GM20431 (cell line): Measurements from ENCODE around the gene TRMT11.

Experiments
- in situ Hi-C: fragments of 300-500 bp; cut with MseI, MboI; formaldehyde crosslinking; loops from one replicate; pipeline ENCODE4 v1.15.0; 2020; ENCODE audit warnings: low sequenced_read_pairs; ENCODE audit not compliant: unreplicated experiment

TRMT11 gene

DNA sequence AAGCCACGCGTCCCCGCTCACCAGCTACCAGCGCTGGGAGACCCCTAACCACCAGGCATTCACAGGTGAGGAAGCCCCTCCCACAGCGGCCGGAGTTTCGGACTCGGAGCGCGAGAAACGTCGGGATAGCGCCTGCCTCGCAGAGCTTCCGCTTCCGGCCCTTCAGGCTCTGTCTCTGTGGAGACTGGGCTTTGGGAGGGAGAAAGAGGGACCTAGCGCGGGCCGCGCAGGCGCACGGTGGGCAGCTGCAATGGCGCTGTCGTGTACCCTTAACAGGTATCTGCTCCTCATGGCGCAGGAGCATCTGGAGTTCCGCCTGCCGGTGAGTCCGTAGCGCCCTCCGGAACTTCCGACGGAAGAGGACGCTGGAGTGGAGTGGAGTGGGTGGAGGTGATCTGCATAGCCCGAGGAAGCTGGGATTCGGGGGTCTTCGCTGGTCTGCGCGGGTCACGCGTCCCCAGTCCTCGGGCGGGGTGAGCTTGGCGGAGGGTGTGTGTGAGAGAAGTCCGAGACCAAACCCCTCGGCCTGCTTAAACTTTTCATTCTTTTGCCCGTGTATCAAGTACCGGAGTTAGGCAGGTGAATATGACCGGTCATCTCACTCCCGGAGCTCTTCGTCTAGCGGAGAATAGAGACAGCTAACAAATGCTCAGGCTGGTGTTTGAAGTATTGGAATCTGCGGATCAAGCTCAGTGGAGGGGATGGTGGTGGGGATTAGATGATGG, at the start of gene TRMT11:
TRMT11 (plus strand) TSS at position 240 of the 725 bp plus-strand sequence; CDS start at position 251, 11 bp downstream.
- in situ Hi-C loops, result no loop called here

DNA sequence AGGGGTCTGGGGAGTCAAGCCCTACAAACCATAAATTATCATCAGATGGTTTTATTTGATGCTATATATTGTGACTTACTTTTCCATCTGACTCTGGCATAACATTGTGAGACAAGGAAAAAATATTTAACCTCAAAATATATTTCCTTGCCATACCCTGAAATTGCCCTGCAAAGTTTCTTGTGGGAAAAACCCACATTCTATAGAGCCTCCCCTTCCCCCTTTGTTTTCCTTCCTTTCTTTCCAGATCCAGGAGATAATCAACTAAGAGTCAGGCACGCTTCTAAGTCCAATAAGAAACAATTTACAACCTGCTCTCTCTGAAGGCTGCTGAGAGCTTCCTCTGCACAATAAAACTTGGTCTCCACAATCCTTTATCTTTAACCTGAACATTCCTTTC, 47.3 kb upstream of the TRMT11 start:
- in situ Hi-C loops, result no loop called here

DNA sequence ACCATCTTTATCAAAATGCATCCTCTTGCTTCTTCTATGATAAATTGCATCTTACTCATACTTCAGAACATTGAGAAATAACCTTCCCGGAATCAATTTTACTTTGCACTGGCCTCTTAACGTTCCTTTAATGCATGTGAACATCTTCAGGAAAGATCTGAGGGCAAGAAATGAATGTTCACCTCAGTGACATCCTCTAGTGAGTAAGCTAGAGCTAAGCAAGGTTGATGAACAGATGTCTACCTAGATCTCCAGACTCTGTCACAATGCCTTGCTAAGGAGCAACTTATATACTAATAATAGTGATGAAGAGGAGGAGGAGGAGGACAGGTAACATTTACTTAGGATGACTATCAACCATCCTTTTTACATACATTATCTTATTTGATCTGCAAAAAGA, 46.5 kb upstream of the TRMT11 start:
- in situ Hi-C loops, result no loop called here

DNA sequence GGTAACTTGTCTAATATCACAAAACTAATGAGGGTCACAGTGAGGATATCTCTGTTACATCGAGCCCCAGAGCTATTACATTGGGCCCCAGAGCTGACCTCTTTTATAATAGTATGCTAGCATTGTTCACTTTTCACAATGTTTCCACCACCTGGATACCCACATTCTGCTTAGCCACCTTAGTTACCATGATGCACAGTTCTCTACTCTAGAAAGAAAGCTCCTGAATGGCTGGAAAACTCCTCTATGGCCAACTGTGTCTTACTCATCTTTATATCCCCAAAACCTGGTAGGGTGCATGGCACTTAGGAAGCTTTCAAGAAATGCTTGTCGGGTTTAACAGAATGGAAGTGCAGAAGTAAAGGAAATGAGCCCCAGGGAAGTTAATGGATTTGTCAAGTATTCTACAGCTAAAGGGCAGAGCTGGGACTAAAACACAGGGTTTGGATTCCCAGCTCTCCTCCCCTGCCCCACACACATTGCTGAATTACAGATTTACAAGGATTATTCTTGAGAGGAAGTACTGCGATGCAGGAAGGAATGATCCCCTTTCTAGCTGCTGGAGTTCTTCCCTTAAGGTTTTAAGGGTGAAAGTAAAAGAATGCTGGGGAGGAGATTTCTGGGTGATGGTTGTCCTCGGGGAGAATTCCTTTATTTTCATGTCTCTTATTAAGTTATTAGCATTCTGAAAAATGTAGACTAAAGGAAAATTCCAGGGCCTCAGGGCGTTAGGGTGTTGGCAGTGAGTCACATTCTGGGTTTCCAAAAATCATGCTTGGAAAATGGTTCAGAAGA, 45.9 kb upstream of the TRMT11 start:
- in situ Hi-C loops, result no loop called here

DNA sequence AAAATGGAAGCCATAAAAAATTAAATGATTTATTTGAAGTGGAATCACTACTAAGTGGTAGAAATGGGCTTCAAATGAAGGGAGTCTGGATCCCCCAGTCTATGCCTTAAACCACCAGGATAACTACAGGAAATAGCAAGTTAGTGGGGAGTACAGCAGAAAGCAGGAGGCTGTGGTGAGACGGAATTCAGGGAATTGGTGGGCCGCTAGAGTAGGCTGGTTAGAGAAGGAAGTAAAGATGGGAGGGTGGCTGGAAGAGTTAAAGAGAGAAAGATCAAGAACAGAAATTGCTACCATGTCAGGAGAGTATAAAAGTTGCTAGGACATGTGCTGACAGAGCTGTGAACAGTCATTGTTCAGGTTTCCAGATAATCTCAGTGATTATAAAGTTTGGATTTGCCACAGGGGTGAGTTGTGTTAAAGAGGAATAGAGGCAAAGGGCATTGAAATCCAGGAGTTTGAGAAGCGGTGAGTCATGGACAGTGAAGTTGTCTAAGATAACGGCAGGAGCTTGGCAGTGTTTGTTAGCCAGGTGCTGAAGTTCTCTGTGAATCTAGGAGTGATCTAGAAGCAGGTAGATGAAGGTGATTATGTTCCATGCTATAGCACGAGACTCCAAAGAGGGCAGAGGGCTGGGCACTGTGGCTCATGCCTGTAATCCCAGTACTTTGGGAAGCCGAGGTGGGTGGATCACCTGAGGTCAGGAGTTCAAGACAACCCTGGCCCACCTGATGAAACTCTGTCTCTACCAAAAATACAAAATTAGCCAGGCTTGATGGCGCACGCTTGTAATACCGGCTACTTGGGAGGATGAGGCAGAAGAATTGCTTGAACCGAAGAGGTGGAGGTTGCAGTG, 43.4 kb upstream of the TRMT11 start:
- in situ Hi-C loops, result no loop called here

DNA sequence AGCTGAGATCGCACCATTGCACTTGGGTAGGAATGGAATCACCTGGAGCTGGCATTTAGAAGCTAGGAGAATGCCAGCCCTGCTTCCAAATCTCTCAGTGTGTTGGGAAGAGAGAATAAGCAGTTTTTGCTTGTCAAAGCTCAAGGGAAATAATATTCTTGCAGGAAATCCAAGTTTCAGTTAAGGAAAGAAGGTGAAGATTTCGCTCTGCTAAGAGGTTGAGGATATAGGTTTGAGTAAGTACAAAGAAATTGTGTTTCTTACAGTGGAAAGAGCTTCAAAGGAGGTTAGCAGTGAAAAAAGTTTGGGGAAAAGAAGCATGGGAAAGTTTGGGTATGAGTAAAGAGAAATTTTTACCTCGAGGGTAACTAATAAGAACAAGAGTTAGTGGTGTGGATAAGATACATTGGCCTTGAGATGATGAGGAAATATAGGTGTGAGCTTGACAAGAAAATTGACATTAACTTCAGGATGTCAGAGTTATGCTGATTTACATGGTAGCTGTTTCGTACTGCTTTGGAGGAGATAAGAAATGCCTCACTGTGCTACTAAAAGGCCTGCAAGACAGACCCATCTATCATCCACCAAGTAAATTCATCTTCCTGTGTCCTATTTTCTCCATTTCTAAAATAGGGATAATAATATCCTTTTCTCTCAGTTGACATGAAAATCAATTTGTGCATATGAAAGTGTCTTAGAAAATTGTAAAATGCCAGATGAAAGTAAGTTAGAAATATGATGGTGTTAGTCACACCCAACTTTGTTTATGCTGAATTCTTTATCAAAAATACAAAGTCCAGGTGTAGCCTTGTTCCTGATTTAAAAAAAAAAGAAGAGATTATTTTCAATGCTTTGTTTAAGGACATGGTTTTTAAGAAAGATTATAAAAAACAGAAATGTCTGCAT, 42.6 kb upstream of the TRMT11 start:
- in situ Hi-C loops, result no loop called here

DNA sequence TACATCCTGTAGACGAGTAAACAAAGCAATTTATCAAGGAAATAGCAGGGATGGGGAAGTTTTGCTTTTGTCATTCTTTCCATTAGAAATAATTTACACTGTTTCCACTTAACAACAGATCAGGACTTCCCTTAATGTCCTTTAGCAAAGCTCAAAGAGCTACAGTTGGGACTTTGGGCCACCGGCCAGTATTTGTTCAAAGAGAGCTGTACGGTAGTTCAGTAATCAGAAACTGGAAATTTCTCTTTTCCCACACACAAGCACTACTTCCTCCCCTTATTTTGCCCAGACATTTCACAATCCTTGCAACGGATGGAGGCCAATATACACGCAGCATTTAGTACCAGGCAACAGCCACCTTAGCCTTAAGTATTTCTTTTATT, 41.9 kb upstream of the TRMT11 start:
- in situ Hi-C loops, result no loop called here

DNA sequence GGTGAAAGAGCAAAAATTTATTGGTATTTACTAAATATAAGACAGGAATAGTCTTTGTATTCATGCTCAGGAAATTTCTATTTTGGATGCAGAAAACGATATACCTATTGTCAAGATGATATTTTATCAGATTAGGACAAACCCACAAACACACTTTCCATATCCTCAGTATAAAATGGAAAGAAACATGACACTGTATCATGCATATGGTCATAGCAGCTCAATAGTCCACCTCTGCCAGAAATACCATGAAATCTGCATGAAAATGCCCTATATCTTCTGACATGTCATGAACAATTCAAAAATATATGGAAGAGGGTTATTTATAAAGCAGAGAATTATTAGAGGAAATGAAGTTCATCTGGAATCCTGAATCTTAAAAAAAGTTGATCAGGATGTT, 41.4 kb upstream of the TRMT11 start:
- in situ Hi-C loops, result no loop called here

DNA sequence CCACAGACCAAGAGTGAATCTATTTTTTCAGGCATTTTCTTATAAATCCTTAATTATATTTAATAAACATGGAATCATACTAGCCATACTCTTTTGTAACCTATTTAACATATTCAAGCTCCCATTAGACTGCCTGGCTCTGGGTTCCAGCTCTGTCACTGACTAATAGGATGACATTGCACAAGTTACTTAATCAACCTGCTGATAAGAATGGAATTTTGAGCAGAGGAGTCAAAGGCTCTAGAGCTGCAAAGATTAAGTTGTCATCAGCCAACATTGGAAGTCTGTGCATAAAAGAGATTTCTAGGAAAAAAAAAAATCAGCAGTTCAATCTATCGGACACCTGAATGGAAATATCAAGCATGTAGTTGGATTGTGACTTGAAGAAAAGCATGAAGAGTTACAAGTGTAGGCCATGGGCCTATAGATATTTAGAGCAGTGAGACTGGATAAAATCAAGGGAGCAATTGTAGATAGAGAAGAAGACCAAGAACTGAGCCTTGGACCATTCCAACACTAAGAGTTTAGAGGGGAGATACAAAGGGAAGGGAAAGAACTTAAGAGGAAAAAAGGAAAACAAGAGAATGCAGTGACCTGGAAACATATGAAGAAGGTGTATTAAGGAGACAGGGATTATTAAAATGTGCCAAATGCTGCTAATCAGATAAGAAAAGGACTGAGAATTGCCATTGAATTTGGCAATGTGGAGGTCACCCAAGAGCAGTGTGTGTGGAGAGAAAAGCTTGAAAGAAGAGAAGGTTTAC, 40.8 kb upstream of the TRMT11 start:
- in situ Hi-C loops, result no loop called here

DNA sequence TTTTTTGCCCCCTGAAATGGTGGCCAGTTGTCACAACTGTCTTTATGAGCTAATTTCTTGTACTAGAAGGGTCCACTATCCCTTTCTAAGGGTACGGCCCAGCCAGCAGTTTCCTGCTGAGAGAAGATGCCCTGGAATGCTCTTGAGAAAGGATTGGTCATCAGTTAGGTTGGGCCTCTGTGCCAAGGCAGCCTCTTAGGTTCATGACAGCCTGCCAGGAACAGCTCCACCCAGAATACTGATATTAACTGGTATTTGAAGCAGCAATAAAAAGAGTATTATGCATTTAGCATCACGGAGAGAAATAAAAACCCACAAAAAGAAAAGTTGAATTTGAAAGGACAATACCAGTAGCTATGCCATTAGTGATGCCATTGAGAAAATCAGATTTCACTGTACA, 38.7 kb upstream of the TRMT11 start:
- in situ Hi-C loops, result no loop called here

DNA sequence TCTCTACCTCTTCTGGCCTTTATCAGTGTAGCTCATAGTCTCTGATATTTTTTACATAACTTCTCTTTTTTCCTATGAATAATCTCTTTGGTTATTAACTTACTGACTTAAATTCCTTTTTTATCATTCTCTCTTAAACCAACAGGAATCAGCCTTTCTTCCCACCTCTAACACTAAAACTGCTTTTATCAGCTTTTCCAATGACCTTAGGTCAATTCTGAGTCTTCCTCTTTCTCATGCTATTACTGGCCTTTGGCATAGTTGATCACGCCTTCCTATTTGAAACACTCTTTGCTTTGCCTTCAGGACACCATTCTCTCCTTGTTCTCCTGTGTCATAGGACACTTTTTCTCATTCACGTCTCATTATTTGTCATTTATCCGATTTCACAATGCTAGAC, 37.9 kb upstream of the TRMT11 start:
- in situ Hi-C loops, result no loop called here

DNA sequence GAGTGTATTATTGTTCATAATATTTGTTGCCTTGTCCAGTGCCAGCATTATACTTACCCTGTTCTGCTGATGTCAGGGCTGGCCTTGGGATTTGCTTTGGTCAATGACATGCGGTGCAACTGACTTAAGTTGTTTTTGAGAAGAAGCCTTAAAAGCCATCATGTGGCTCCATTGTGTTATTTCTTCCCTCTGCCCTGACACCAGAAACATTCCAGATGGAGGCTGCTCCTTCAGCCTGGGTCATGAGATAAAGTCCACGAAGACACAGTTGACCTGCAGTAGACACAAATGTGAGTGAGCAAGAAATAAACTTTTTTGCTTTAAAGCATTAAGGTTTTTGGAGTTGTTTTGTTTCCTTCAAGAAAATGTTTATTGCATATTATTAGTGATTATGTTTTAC, 37.3 kb upstream of the TRMT11 start:
- in situ Hi-C loops, result no loop called here

DNA sequence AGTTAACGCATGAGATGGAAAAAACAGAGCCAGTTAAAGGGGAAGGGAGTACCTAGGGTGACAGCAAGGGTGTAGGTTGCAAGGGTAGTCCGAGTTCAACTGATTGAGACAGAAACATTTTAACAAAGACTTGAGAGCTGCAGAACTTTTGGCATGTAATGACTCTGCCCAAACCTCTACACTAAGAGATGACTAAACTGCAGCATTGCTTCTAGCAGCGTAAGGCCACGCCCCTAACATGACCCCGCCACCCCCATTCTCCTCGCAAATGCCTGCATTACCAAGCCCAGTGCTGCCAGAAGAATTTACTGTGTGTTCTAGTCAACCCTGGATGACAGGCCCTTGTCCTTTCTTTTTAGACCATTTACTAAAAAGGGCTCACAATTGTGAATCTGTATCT, 36.0 kb upstream of the TRMT11 start:
- in situ Hi-C loops, result loop anchor here (10.0 to 25.0 kb wide), 2 partner anchors 165 to 638 kb away; partner anchors contain the start of gene HDDC2

DNA sequence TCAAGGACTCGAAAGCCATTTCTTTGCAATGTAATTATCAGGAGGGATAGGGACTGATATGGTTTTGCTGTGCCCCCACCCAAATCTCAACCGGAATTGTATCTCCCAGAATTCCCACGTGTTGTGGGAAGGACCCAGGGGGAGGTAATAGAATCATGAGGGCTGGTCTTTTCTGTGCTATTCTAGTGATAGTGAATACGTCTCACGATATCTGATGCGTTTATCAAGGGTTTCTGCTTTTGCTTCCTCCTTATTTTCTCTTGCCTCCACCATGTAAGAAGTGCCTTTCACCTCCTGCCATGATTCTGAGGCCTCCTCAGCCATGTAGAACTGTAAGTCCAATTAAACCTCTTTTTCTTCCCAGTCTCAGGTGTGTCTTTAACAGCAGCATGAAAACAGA, 35.6 kb upstream of the TRMT11 start:
- in situ Hi-C loops, result loop anchor here (10.0 to 25.0 kb wide), 2 partner anchors 166 to 638 kb away; partner anchors contain the start of gene HDDC2

DNA sequence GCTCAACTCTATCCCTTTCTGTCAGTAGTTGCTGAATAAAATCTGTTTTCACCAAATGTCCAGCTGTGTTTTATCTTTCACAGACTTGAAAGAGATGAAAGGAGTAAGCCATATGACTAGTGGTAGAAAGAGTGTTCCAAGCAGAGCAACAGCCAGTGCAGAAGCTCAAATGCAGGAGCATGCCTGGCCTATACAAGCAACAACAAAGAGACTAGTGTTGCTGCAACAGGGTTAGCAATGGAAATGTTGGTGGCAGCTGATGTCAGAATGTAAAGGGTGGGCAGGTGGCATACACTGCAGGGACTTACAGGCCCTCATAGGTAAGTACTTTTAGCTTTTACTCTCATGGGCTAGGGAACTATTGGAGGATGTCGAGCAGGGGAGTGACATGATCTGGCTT, 35.0 kb upstream of the TRMT11 start:
- in situ Hi-C loops, result loop anchor here (10.0 to 25.0 kb wide), 2 partner anchors 167 to 639 kb away; partner anchors contain the start of gene HDDC2

DNA sequence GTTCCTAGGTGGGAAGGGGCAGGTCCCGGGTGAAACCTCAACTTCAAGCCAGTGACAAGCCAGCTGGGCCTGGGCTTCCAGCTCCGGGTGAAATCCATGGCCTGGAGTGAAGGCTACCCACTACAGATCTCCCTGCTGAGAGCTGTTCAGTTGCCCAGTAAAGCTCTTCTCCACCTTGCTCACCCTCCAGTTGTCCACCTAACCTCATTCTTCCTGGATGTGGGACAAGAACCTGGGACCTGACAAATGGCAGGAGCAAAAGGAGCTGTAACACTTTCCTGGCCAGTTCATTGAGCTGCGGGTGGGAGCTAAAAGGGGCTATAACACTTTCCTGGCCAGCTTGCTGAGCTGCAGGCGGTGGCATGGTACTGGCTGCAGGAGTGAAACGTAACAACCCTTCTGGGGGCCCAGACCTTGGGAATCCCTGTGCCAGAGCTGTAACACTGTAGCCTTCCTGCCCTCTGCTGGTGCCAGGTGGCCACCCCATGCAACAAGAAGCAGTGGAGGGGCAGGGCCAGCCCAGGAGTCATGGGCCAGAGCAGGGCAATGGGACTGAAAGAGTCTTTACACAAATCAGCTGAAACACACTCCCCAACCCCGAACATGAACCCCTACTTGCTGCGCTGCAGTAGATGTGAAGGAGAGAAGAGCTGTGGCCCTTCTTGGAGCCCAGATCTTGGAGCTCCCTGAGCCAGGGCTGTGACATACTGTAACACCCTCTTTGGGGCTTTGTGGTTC, 33.4 kb upstream of the TRMT11 start:
- in situ Hi-C loops, result loop anchor here (10.0 to 25.0 kb wide), 2 partner anchors 168 to 641 kb away; partner anchors contain the start of gene HDDC2

DNA sequence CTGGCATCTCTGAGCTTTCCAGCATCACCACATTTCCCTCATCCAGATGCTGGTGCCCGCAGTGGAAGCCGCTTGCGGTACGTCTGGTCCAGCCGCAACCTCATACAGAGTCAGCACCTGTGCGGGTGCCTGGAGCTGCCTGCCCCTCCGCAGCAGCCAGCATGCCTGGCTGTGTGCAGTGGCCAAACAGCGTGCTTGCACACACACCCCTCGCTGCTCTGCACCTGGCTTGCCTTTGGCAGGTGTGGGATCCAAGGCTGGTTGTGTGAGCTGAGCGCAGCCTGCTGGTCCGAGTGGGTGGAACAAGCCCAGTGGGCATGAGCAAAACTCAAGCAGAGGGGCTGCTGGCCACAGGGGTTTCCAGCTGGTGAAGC, 32.9 kb upstream of the TRMT11 start:
- in situ Hi-C loops, result loop anchor here (10.0 to 25.0 kb wide), 2 partner anchors 169 to 641 kb away; partner anchors contain the start of gene HDDC2
